B cell (primary cell): Measurements from ENCODE around the gene APH1A. TPM values are rescaled to one million over a fixed set of nuclear protein-coding genes. Genes with fewer than 3 reads are reported as not detected.

Experiments
- ATAC-seq: fragments of 200-7000 bp; cut with Tn5 transposase; one replicate; pipeline ENCODE4 v1.10.0; 2021; ENCODE audit warnings: low read depth, mild to moderate bottlenecking, moderate number of reproducible peaks, moderate library complexity
- CTCF ChIA-PET: fragments of 350-600 bp; sonication (Branson Sonifier 250); formaldehyde crosslinking; loops from one replicate; lab custom pipeline; 2021; ENCODE audit warnings: antibody characterized with exemption, inconsistent platforms; lab: Charles Lee
- POLR2A ChIA-PET: fragments of 350-600 bp; sonication (Branson Sonifier 250); formaldehyde crosslinking; loops from one replicate; lab custom pipeline; 2021; ENCODE audit warnings: antibody characterized with exemption; lab: Charles Lee
- DNase-seq: peaks from one replicate; pipeline ENCODE4 v3.0.0; 2013
- H2AFZ ChIP-seq: 2 replicates; pipeline ENCODE4 v1.6.1; 2012; ENCODE audit warnings: mild to moderate bottlenecking, low read depth, low read length; ENCODE audit not compliant: insufficient read depth, poor library complexity, severe bottlenecking
- H3K27ac ChIP-seq, 2 donors: 1 replicate in 1 of 2; 2 replicates in 1 of 2; pipeline ENCODE4 v1.5.1; 2012 to 2013; ENCODE audit warnings: low read length in 2 of 2, mild to moderate bottlenecking in 2 of 2, moderate library complexity in 1 of 2
- H3K27me3 ChIP-seq, 4 experiments: fragments of 200-600 bp in 1 of 4; sonication (generic) in 1 of 4; replicated peaks in 1 of 4; 1 replicate in 2 of 4; 2 replicates in 2 of 4; pipeline versions ENCODE4 v1.6.1 to v1.7.0; 2013 to 2016; ENCODE audit warnings: low read length in 3 of 4, mild to moderate bottlenecking in 2 of 4, mixed read lengths in 1 of 4, moderate library complexity in 1 of 4; ENCODE audit not compliant: insufficient read depth in 4 of 4, control insufficient read depth in 3 of 4; ENCODE audit errors: control extremely low read depth in 1 of 4
- H3K36me3 ChIP-seq, 2 experiments: replicated peaks in 1 of 2; 1 replicate in 1 of 2; 2 replicates in 1 of 2; pipeline versions ENCODE4 v1.6.1 to v1.7.1; 2013; ENCODE audit warnings: low read length in 1 of 2; ENCODE audit not compliant: insufficient read depth in 2 of 2, control insufficient read depth in 1 of 2; ENCODE audit errors: control extremely low read depth in 1 of 2, extremely low read depth in 1 of 2
- H3K4me1 ChIP-seq, 2 donors: fragments of 200-600 bp in 1 of 2; sonication (generic) in 1 of 2; 1 replicate in 1 of 2; 2 replicates in 1 of 2; pipeline versions ENCODE4 v1.5.1 to v1.6.1; 2013 to 2017; ENCODE audit warnings: low read length in 2 of 2; ENCODE audit not compliant: control insufficient read depth in 2 of 2, insufficient read depth in 2 of 2
- H3K4me2 ChIP-seq: replicated peaks from 2 replicates; pipeline ENCODE3; 2012; ENCODE audit warnings: mild to moderate bottlenecking, low read depth, low read length; ENCODE audit not compliant: poor library complexity, severe bottlenecking
- H3K4me3 ChIP-seq, 5 experiments: fragments of 200-600 bp in 1 of 5; sonication (generic) in 1 of 5; 1 replicate in 3 of 5; 2 replicates in 2 of 5; pipeline versions ENCODE4 v1.5.1 to v1.7.0; 2011 to 2016; ENCODE audit warnings: low read length in 4 of 5, mild to moderate bottlenecking in 4 of 5, low read depth in 2 of 5, control low read depth in 1 of 5, moderate library complexity in 1 of 5; ENCODE audit not compliant: insufficient read depth in 1 of 5; ENCODE audit errors: control extremely low read depth in 1 of 5, extremely low read depth in 1 of 5
- H3K79me2 ChIP-seq: fragments of 200-600 bp; sonication (generic); one replicate; pipeline ENCODE4 v1.6.0; 2016; ENCODE audit warnings: low read length; ENCODE audit not compliant: control insufficient read depth, insufficient read depth
- H3K9ac ChIP-seq: fragments of 200-600 bp; sonication (generic); 2 replicates; pipeline ENCODE4 v1.6.1; 2017; ENCODE audit warnings: mild to moderate bottlenecking, low read length, moderate library complexity
- H3K9me3 ChIP-seq, 3 donors: one replicate each; pipeline versions ENCODE4 v1.6.1 to v1.7.1; 2013; ENCODE audit warnings: low read length in 2 of 3; ENCODE audit not compliant: control insufficient read depth in 2 of 3, insufficient read depth in 1 of 3; ENCODE audit errors: control extremely low read depth in 1 of 3
- H4K20me1 ChIP-seq: 2 replicates; pipeline ENCODE4 v1.6.0; 2012; ENCODE audit warnings: mild to moderate bottlenecking, low read length; ENCODE audit not compliant: insufficient read depth, control insufficient read depth, poor library complexity, severe bottlenecking
- H3K27ac Mint-ChIP-seq: one replicate; pipeline ENCODE4 v1.8.0; 2021; ENCODE audit warnings: mixed read lengths
- H3K27me3 Mint-ChIP-seq: one replicate; pipeline ENCODE4 v1.8.0; 2021; ENCODE audit warnings: mixed read lengths
- H3K4me1 Mint-ChIP-seq: one replicate; pipeline ENCODE4 v1.8.0; 2021; ENCODE audit warnings: mixed read lengths
- H3K4me3 Mint-ChIP-seq: one replicate; pipeline ENCODE4 v1.8.0; 2021; ENCODE audit warnings: mixed read lengths
- H3K9me3 Mint-ChIP-seq: one replicate; pipeline ENCODE4 v1.8.0; 2022; ENCODE audit warnings: mixed read lengths; ENCODE audit not compliant: insufficient read depth
- EZH2 ChIP-seq: IDR thresholded peaks from 2 replicates; pipeline ENCODE4 v1.6.1; 2012; ENCODE audit warnings: borderline replicate concordance, low read depth, mild to moderate bottlenecking, moderate library complexity, low read length; ENCODE audit not compliant: insufficient read depth, poor library complexity, severe bottlenecking
- WGBS: methylation state at CpG from one replicate; pipeline ENCODE4 v1.1.5; 2013; ENCODE audit warnings: missing lambda C conversion rate; ENCODE audit not compliant: insufficient coverage; 5-methylcytosine and 5-hydroxymethylcytosine counted together
- intact Hi-C: fragments of 100-400 bp; cut with micrococcal nuclease; formaldehyde crosslinking; loops from one replicate; pipeline ENCODE4 v1.10.0; 2022
- polyA plus RNA-seq: library from polyadenylated mRNA; depleted of rRNA; stranded (reverse); fragments of >200 nt; gene quantifications from 2 replicates; pipeline ENCODE4 v1.2.3, GENCODE V29; 2012
- total RNA-seq, 2 donors: library from RNA; stranded (reverse); fragments of 120-200 nt in 1 of 2; gene quantifications; 1 replicate in 1 of 2; 2 replicates in 1 of 2; pipeline versions ENCODE4 v1.2.3 to v1.2.4, GENCODE V29; 2013 to 2022
- TF ChIP-seq, protein P1 (sequence below): fragments of 200-600 bp; IDR thresholded peaks from one replicate; pipeline ENCODE4 v1.8.0; 2022; ENCODE audit warnings: antibody characterized with exemption, mild to moderate bottlenecking

APH1A gene
- total and polyA plus RNA-seq, 2 donors (not counting 1 experiment from before 2014, with no cell fraction given): 135 to 165 TPM

DNA sequence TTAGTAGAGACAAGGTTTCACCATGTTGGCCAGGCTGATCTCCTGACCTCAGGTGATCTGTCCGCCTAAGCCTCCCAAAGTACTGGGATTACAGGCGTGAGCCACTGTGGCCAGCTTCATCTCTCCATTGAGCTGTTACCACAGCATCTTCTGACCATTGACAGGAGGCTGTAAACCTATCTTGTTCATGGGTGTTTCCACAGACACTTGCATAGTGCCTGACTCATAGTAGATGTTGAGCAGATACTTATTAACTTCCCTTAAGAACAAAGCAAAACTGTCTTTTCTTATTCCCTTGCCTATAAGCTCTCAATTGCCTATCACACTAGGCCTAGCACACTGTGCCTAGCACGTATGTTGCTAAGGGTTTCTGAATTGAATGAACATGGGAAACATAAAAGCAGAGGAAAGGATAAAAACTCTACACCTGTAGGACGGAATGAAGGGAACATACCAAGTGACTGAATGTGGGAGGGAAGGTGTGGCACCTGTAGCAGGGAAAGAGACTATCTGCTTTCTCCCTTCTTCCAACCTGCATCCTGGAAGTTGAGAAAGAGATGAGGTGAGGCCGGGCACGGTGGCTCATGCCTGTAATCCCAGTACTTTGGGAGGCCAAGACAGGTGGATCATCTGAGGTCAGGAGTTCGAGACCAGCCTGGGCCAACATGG is 2.6 kb upstream of the APH1A start:
- H3K9ac ChIP-seq: no peak overlapping the region
- Mint-ChIP-seq H3K27ac (no peak overlapping the region), H3K9me3 (no peaks in the 10 kb centered on the region), H3K4me1 (peaks cover 30% of the 10 kb centered on the region), H3K27me3 (peaks cover 6% of the 10 kb centered on the region), H3K4me3 (no peak overlapping the region)
- H3K79me2 ChIP-seq: peaks cover 29% of the 10 kb centered on the region
- intact Hi-C loops: no loop called here
- no peak overlapping the region for H3K27ac ChIP-seq
- TF ChIP-seq, protein P1, sequence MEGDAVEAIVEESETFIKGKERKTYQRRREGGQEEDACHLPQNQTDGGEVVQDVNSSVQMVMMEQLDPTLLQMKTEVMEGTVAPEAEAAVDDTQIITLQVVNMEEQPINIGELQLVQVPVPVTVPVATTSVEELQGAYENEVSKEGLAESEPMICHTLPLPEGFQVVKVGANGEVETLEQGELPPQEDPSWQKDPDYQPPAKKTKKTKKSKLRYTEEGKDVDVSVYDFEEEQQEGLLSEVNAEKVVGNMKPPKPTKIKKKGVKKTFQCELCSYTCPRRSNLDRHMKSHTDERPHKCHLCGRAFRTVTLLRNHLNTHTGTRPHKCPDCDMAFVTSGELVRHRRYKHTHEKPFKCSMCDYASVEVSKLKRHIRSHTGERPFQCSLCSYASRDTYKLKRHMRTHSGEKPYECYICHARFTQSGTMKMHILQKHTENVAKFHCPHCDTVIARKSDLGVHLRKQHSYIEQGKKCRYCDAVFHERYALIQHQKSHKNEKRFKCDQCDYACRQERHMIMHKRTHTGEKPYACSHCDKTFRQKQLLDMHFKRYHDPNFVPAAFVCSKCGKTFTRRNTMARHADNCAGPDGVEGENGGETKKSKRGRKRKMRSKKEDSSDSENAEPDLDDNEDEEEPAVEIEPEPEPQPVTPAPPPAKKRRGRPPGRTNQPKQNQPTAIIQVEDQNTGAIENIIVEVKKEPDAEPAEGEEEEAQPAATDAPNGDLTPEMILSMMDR: no peak
- TF ChIP-seq EZH2: no peak
- peaks cover 0 to 12% of the 10 kb centered on the region in 2 experiments for H3K36me3 ChIP-seq
- H3K4me1 ChIP-seq: peaks cover 19 to 27% of the 10 kb centered on the region in 2 donors
- no peak overlapping the region for H3K4me2 ChIP-seq
- peaks cover 8% of the 10 kb centered on the region for H4K20me1 ChIP-seq
- H3K9me3 ChIP-seq: no peaks in the 10 kb centered on the region
- WGBS: 97% methylated on average over 5 of the region's 7 CpGs
- no peak overlapping the region for H3K4me3 ChIP-seq
- H2AFZ ChIP-seq: no peak overlapping the region
- DNase-seq (no peak), ATAC-seq (no peak)
- ChIA-PET POLR2A (interaction anchor here (0.7 kb wide), 1 partner anchor 15 kb away, joined by 4 read pairs; no protein-coding TSS in a partner anchor), CTCF (interaction anchor here (1.2 to 4.3 kb wide), 3 partner anchors 9 to 15 kb away, joined by 3 to 22 read pairs (median 8); no protein-coding TSS in a partner anchor)
- H3K27me3 ChIP-seq: no peaks in the 10 kb centered on the region

DNA sequence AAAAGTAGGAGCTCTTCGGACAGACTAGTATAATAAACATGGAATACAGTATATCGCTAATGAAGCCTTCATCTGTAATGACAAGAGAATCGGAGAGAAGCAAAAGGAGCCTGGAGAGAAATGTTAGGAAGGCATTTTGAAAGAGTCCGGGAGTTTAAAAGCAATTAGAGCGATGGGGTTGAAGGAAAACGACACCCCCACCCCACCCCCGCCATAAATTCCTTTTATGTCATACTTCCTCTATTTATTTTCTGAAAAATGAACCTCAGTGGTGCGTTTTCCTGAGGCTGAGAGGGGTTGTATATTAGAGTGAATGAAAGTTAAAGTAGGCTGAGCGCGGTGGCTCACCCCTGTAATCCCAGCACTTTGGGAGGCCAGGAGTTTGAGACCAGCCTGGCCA is 635 bp upstream of the APH1A start:
- CTCF ChIA-PET: interaction anchor here (1.0 to 4.3 kb wide), 3 partner anchors 9 to 13 kb away, joined by 4 to 22 read pairs (median 21); no protein-coding TSS in a partner anchor
- no peak for ATAC-seq
- peaks cover 8% of the 10 kb centered on the region for H4K20me1 ChIP-seq

More for the DNA sequence above, 635 bp upstream of the APH1A start:
- no CpG with 5 or more reads among the region's 10 CpGs for WGBS
- POLR2A ChIA-PET: interaction anchor here (0.6 to 1.2 kb wide), 5 partner anchors 13 to 383 kb away, joined by 3 to 7 read pairs (median 6); partner anchors contain the start of genes ANP32E, CIART and RPRD2
- Histone ChIP-seq H2AFZ (peak overlapping the region; percentile 90), H3K27ac (peak overlapping the region; percentile 94 to 95), H3K9me3 (no peaks in the 10 kb centered on the region), H3K27me3 (no peaks in the 10 kb centered on the region), H3K36me3 (peaks cover 0 to 28% of the 10 kb centered on the region in 2 experiments), H3K4me1 (peaks cover 19 to 27% of the 10 kb centered on the region in 2 donors), H3K9ac (peak overlapping the region; percentile 98), H3K4me3 (peak overlapping the region; percentile 62 to 98 (median 95)), H3K79me2 (peaks cover 31% of the 10 kb centered on the region), H3K4me2 (peak overlapping the region; percentile 93)
- Mint-ChIP-seq H3K27ac (peak overlapping the region; percentile 98), H3K4me3 (peak overlapping the region; percentile 97), H3K4me1 (peaks cover 30% of the 10 kb centered on the region), H3K27me3 (peaks cover 6% of the 10 kb centered on the region), H3K9me3 (no peaks in the 10 kb centered on the region)
- TF ChIP-seq, protein P1: no peak
- TF ChIP-seq EZH2: no peak
- intact Hi-C loops: loop anchor here (1.0 kb wide), 4 partner anchors 12 to 95 kb away; partner anchors contain the start of genes ANP32E, MRPS21 and RPRD2
- DNase-seq: no peak
